HepG2 (cell line): ENCODE measurements around the gene MASP2. TPM values are rescaled to one million over a fixed set of nuclear protein-coding genes. Genes with fewer than 3 reads are reported as not detected.
A peak's percentile ranks its signal among the peaks of the same experiment; 100 is the strongest.

Experiments
- ARHGAP35 ChIP-seq: sonication (generic); formaldehyde crosslinking; IDR thresholded peaks from 2 replicates; pipeline ENCODE4 v1.9.0; 2022; ENCODE audit warnings: mild to moderate bottlenecking, inconsistent platforms, moderate library complexity, missing genetic modification reagents, borderline replicate concordance
- CC2D1A ChIP-seq: sonication (generic); formaldehyde crosslinking; IDR thresholded peaks from 2 replicates; pipeline ENCODE4 v1.8.1; 2023; ENCODE audit warnings: mild to moderate bottlenecking, missing genetic modification reagents
- DMAP1 ChIP-seq: IDR thresholded peaks from 2 replicates; pipeline ENCODE4 v1.6.1; 2016
- FOXC1 ChIP-seq: sonication (generic); formaldehyde crosslinking; IDR thresholded peaks from 2 replicates; pipeline ENCODE4 v1.8.0; 2022; ENCODE audit warnings: mild to moderate bottlenecking, missing genetic modification reagents, borderline replicate concordance
- FOXO4 ChIP-seq: sonication (generic); formaldehyde crosslinking; conservative IDR thresholded peaks from 2 replicates; pipeline ENCODE4 v1.8.1; 2023; ENCODE audit warnings: missing genetic modification reagents
- GZF1 ChIP-seq: sonication (generic); formaldehyde crosslinking; IDR thresholded peaks from 2 replicates; pipeline ENCODE4 v1.5.1; 2020; ENCODE audit warnings: mild to moderate bottlenecking, missing genetic modification reagents
- HHEX ChIP-seq: IDR thresholded peaks from 2 replicates; pipeline ENCODE4 v1.6.1; 2016; ENCODE audit warnings: control low read depth
- MAFG ChIP-seq: sonication (generic); formaldehyde crosslinking; IDR thresholded peaks from 2 replicates; pipeline ENCODE4 v1.5.1; 2020; ENCODE audit warnings: mild to moderate bottlenecking, missing genetic modification reagents
- MXD3 ChIP-seq: IDR thresholded peaks from 2 replicates; pipeline ENCODE4 v1.6.1; 2016; ENCODE audit warnings: mild to moderate bottlenecking, missing biosample characterization, missing genetic modification reagents
- MYC ChIP-seq: sonication (generic); formaldehyde crosslinking; IDR thresholded peaks from 2 replicates; pipeline ENCODE4 v1.9.0; 2021; ENCODE audit warnings: missing genetic modification reagents, borderline replicate concordance
- NFKB2 ChIP-seq: sonication (generic); formaldehyde crosslinking; IDR thresholded peaks from 2 replicates; pipeline ENCODE4 v1.4.0; 2020; ENCODE audit warnings: missing genetic modification reagents, borderline replicate concordance
- NR0B2 ChIP-seq: sonication (generic); formaldehyde crosslinking; IDR thresholded peaks from 2 replicates; pipeline ENCODE4 v1.4.0; 2020; ENCODE audit warnings: mild to moderate bottlenecking, missing genetic modification reagents
- POLR2A ChIP-seq, 2 experiments: IDR thresholded peaks; 2 replicates each; pipeline ENCODE4 v1.6.1; 2011; ENCODE audit warnings: low read depth in 2 of 2, low read length in 2 of 2, mild to moderate bottlenecking in 1 of 2, moderate library complexity in 1 of 2; ENCODE audit not compliant: insufficient read depth in 1 of 2
- PRPF4 ChIP-seq: fragments of 200-400 bp; formaldehyde crosslinking; IDR thresholded peaks from 2 replicates; pipeline ENCODE4 v1.6.1; 2016; ENCODE audit warnings: low read length, low read depth; ENCODE audit not compliant: poor library complexity, severe bottlenecking
- RBFOX2 ChIP-seq: fragments of 200-400 bp; formaldehyde crosslinking; IDR thresholded peaks from 2 replicates; pipeline ENCODE4 v1.6.1; 2017; ENCODE audit warnings: low read depth, mild to moderate bottlenecking, low read length
- TAF1 ChIP-seq: sonication (generic); formaldehyde crosslinking; IDR thresholded peaks from 2 replicates; pipeline ENCODE4 v1.4.0; 2020; ENCODE audit warnings: missing genetic modification reagents
- TFDP2 ChIP-seq: sonication (generic); formaldehyde crosslinking; IDR thresholded peaks from 2 replicates; pipeline ENCODE4 v1.4.0; 2020; ENCODE audit warnings: missing genetic modification reagents
- ZBTB10 ChIP-seq: sonication (generic); formaldehyde crosslinking; IDR thresholded peaks from 2 replicates; pipeline ENCODE4 v1.4.0; 2020; ENCODE audit warnings: missing genetic modification reagents, borderline replicate concordance
- ZFY ChIP-seq: sonication (generic); formaldehyde crosslinking; IDR thresholded peaks from 2 replicates; pipeline ENCODE4 v1.4.0; 2020; ENCODE audit warnings: missing genetic modification reagents
- ZNF12 ChIP-seq: sonication (generic); formaldehyde crosslinking; IDR thresholded peaks from 2 replicates; pipeline ENCODE4 v1.5.0; 2020; ENCODE audit warnings: missing genetic modification reagents
- ZNF724P ChIP-seq: sonication (generic); formaldehyde crosslinking; IDR thresholded peaks from 2 replicates; pipeline ENCODE4 v1.8.0; 2022; ENCODE audit warnings: missing genetic modification reagents, borderline replicate concordance
- ZNF740 ChIP-seq: sonication (generic); formaldehyde crosslinking; IDR thresholded peaks from 2 replicates; pipeline ENCODE4 v1.4.0; 2020; ENCODE audit warnings: missing genetic modification reagents
- ZSCAN20 ChIP-seq: sonication (generic); formaldehyde crosslinking; IDR thresholded peaks from 2 replicates; pipeline ENCODE4 v1.4.0; 2020; ENCODE audit warnings: missing genetic modification reagents, mild to moderate bottlenecking, borderline replicate concordance
- polyA plus RNA-seq, 8 experiments: library from polyadenylated mRNA; depleted of rRNA in 3 of 8; stranded (reverse) in 7 of 8; unstranded in 1 of 8; fragments of >200 nt; fragmentation: Illumina TruSeq in 4 of 8; extraction: Trizol in 4 of 8; gene quantifications; 2 replicates each; pipeline versions ENCODE4 v1.2.1 to v1.2.3, GENCODE V29; 2011 to 2016; ENCODE audit warnings: low read depth in 4 of 8, missing spikeins in 1 of 8, mixed read lengths in 1 of 8; ENCODE audit not compliant: insufficient read depth in 1 of 8
- total RNA-seq, 5 experiments: library from RNA; depleted of rRNA; stranded (reverse); fragments of >200 nt; fragmentation: Illumina TruSeq; extraction: Trizol; gene quantifications; 2 replicates each; pipeline ENCODE4 v1.2.3, GENCODE V29; 2016; ENCODE audit warnings: low read depth in 1 of 5

Gene MASP2
- total and polyA plus RNA-seq, 2 of the 13 experiments (the other 11 are each of a cell fraction or from before 2014, with no cell fraction given): 7.1 to 11.8 TPM

- peak; percentile 26; the same call in 1 of the 2 replicates for TF ChIP-seq ARHGAP35 (CRISPR knock-in tag)
- no peak for TF ChIP-seq GZF1 (CRISPR knock-in tag)
- TF ChIP-seq NR0B2 (CRISPR knock-in tag): peak; percentile 62; the same call in 1 of the 2 replicates
- TF ChIP-seq FOXO4 (CRISPR knock-in tag): 0 out of 2 replicates have a peak, but pooled peaks have one; percentile 9
- peak; percentile 34; the same call in 1 of the 2 replicates for TF ChIP-seq MXD3 (CRISPR knock-in tag)
- no peak for TF ChIP-seq HHEX (CRISPR knock-in tag)
- TF ChIP-seq ZNF740 (CRISPR knock-in tag): 0 out of 2 replicates have a peak, but pooled peaks have one; percentile 32
- TF ChIP-seq ZNF12: no peak
- peak; percentile 38; the same call in 1 of the 2 replicates for TF ChIP-seq ZBTB10
- 0 out of 2 replicates have a peak, but pooled peaks have one; percentile 51 for TF ChIP-seq FOXC1 (CRISPR knock-in tag)
- TF ChIP-seq ZNF724P (CRISPR knock-in tag): no peak
- peak; percentile 2 to 41; a peak in 2 of 4 replicates for TF ChIP-seq POLR2A (IDR thresholded peaks at IDR 0.05; ENCODE audit: insufficient read depth in 1 of 2, low read depth in 2 of 2, low read length in 2 of 2)
- peak; percentile 90; the same call in 1 of the 2 replicates for TF ChIP-seq MYC (CRISPR knock-in tag)
- peak; percentile 72 for TF ChIP-seq RBFOX2
- peak; percentile 71 for TF ChIP-seq ZFY
- TF ChIP-seq PRPF4: no peak
- 0 out of 2 replicates have a peak, but pooled peaks have one; percentile 27 for TF ChIP-seq NFKB2
- 0 out of 2 replicates have a peak, but pooled peaks have one; percentile 25 for TF ChIP-seq TFDP2 (CRISPR knock-in tag)
- TF ChIP-seq ZSCAN20 (CRISPR knock-in tag): peak; percentile 51; the same call in 1 of the 2 replicates
- 0 out of 2 replicates have a peak, but pooled peaks have one; percentile 36 for TF ChIP-seq TAF1
- TF ChIP-seq CC2D1A: no peak
- TF ChIP-seq DMAP1: peak; percentile 47
- 0 out of 2 replicates have a peak, but pooled peaks have one; percentile 51 for TF ChIP-seq MAFG (CRISPR knock-in tag)
Observed at GRCh38 chr1:11059155-11059967, 12.3 kb upstream of the MASP2 start (continued).
